Large intestine (tissue), 3 donors: ENCODE measurements around the gene PLCG2. TPM values are rescaled to one million over a fixed set of nuclear protein-coding genes. Genes with fewer than 3 reads are reported as not detected.
"Not testable (repeated sequence)": the region's sequence is repeated elsewhere in the genome, so short reads cannot be mapped to it uniquely, and the experiment has no call there.

Source experiments
- DNase-seq, 2 donors: peaks; one replicate each; pipeline versions ENCODE4 v3.0.0 to v3.0.0-alpha.2; 2013
- H3K27ac ChIP-seq: one replicate; pipeline ENCODE4 v1.5.1; 2013; ENCODE audit warnings: low read length
- H3K27me3 ChIP-seq: 2 replicates; pipeline ENCODE4 v1.6.1; 2013; ENCODE audit warnings: low read length; ENCODE audit not compliant: control insufficient read depth, insufficient read depth
- H3K36me3 ChIP-seq: 2 replicates; pipeline ENCODE4 v1.6.1; 2013; ENCODE audit warnings: low read length; ENCODE audit not compliant: control insufficient read depth, insufficient read depth
- H3K4me1 ChIP-seq: one replicate; pipeline ENCODE4 v1.6.1; 2013; ENCODE audit warnings: low read length; ENCODE audit not compliant: control insufficient read depth, insufficient read depth
- H3K4me3 ChIP-seq: one replicate; pipeline ENCODE4 v1.5.1; 2013; ENCODE audit warnings: low read length
- H3K9me3 ChIP-seq: one replicate; pipeline ENCODE4 v1.6.1; 2013; ENCODE audit warnings: mild to moderate bottlenecking, low read depth, low read length, moderate library complexity; ENCODE audit not compliant: control insufficient read depth
- WGBS: methylation state at CpG from one replicate; pipeline ENCODE4 v1.1.5; 2013; ENCODE audit warnings: low lambda C conversion rate; ENCODE audit not compliant: insufficient coverage; 5-methylcytosine and 5-hydroxymethylcytosine counted together
- polyA plus RNA-seq: library from polyadenylated mRNA; unstranded; fragments of 120-200 nt; gene quantifications from one replicate; pipeline ENCODE4 v1.2.1, GENCODE V29; 2013

PLCG2 gene
- polyA plus RNA-seq, 1 donor, result 20.4 TPM

GRCh38 chr16:81801724-81802123, 22.6 kb downstream of the PLCG2 start:
- WGBS, result no CpG with 5 or more reads among the region's 5 CpGs
- H3K36me3 ChIP-seq, H3K4me1 ChIP-seq, H3K4me3 ChIP-seq, H3K27ac ChIP-seq, H3K9me3 ChIP-seq, H3K27me3 ChIP-seq, DNase-seq: not testable (repeated sequence)

- H3K4me3 ChIP-seq, result no peak overlapping the region
- H3K27ac ChIP-seq, result no peak overlapping the region
- no peaks in the 10 kb centered on the region for H3K4me1 ChIP-seq
- WGBS, result 100% methylated on average over 1 of the region's 3 CpGs
- H3K9me3 ChIP-seq, result no peaks in the 10 kb centered on the region
- no peaks in the 10 kb centered on the region for H3K36me3 ChIP-seq
- no peak for DNase-seq
- H3K27me3 ChIP-seq, result no peaks in the 10 kb centered on the region
These were observed 24.2 kb downstream of the PLCG2 start for GRCh38 chr16:81803332-81803731.

GRCh38 chr16:81804134-81804610, 25.1 kb downstream of the PLCG2 start:
- H3K4me1 ChIP-seq, result no peaks in the 10 kb centered on the region
- H3K27ac ChIP-seq, result no peak overlapping the region
- WGBS, result no CpG with 5 or more reads among the region's 2 CpGs
- no peak for DNase-seq
- H3K27me3 ChIP-seq, result no peaks in the 10 kb centered on the region
- peaks cover 3% of the 10 kb centered on the region for H3K9me3 ChIP-seq
- H3K4me3 ChIP-seq, result no peak overlapping the region
- H3K36me3 ChIP-seq, result no peaks in the 10 kb centered on the region

DNA sequence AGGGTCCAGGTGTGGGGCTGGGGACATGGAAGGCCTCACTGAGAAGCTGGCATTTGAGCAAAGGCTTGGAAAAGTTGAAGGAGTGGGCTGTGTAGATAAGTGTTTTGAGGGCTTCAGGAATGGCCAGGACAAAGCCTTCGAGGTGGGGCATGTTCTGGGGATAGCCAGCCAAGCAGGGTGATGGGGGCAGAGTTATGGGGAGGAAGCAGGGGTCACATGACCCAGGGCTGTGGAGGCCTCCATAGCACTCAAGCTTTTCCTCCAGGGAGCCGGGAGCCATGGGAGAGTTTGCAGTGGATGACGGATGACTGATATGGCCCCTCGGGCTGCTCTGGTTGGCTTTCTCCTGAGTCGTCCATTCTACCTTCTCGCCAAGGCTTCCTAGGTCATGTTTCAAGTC, 27.6 kb downstream of the PLCG2 start:
- no peak for DNase-seq
- no peaks in the 10 kb centered on the region for H3K4me1 ChIP-seq
- no peaks in the 10 kb centered on the region for H3K36me3 ChIP-seq
- no peak overlapping the region for H3K27ac ChIP-seq
- no peaks in the 10 kb centered on the region for H3K27me3 ChIP-seq
- no CpG with 5 or more reads among the region's 6 CpGs for WGBS
- H3K4me3 ChIP-seq, result no peak overlapping the region
- peaks cover 3% of the 10 kb centered on the region for H3K9me3 ChIP-seq

DNA sequence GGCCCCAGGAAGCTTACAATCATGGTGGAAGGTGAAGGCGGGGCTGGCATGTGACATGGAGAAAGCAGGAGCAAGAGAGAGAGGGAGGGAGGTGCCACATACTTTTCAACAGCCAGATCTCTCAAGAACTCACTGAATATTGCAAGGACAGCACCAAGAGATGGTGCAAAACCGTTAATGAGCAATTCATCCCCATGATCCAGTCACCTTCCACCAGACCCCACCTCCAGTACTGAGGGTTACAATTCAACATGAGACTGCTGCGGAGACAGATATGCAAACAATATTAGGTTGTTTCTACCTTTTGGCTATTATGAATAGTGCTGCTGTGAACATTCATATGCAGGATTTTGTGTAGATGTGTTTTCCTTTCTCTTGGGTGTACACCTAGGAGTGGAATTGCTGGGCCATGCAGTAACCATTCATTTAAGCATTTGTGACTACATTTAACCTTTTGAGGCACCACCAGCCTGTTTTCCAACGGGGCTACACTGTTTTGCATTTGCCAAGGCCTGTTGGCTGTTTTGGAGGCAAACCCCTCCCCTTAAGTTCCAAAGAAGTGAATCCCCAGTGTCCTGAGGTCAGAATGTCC, 28.8 kb downstream of the PLCG2 start:
- no peaks in the 10 kb centered on the region for H3K4me1 ChIP-seq
- no peak for DNase-seq
- peaks cover 3% of the 10 kb centered on the region for H3K9me3 ChIP-seq
- no peaks in the 10 kb centered on the region for H3K27me3 ChIP-seq
- no CpG with 5 or more reads among the region's 4 CpGs for WGBS
- no peak overlapping the region for H3K4me3 ChIP-seq
- H3K36me3 ChIP-seq, result no peaks in the 10 kb centered on the region
- H3K27ac ChIP-seq, result no peak overlapping the region

GRCh38 chr16:81808933-81809480, 29.9 kb downstream of the PLCG2 start:
- WGBS, result no CpG with 5 or more reads among the region's 3 CpGs
- H3K4me1 ChIP-seq, result no peaks in the 10 kb centered on the region
- no peak overlapping the region for H3K4me3 ChIP-seq
- H3K27ac ChIP-seq, result no peak overlapping the region
- no peaks in the 10 kb centered on the region for H3K36me3 ChIP-seq
- no peaks in the 10 kb centered on the region for H3K27me3 ChIP-seq
- DNase-seq, result no peak
- peaks cover 3% of the 10 kb centered on the region for H3K9me3 ChIP-seq

GRCh38 chr16:81809567-81809966, 30.5 kb downstream of the PLCG2 start:
- Histone ChIP-seq H3K4me1 (no peaks in the 10 kb centered on the region), H3K36me3 (no peaks in the 10 kb centered on the region), H3K4me3 (no peak overlapping the region), H3K27ac (no peak overlapping the region), H3K9me3 (peaks cover 3% of the 10 kb centered on the region), H3K27me3 (no peaks in the 10 kb centered on the region)
- no CpG with 5 or more reads among the region's 4 CpGs for WGBS
- no peak for DNase-seq

DNA sequence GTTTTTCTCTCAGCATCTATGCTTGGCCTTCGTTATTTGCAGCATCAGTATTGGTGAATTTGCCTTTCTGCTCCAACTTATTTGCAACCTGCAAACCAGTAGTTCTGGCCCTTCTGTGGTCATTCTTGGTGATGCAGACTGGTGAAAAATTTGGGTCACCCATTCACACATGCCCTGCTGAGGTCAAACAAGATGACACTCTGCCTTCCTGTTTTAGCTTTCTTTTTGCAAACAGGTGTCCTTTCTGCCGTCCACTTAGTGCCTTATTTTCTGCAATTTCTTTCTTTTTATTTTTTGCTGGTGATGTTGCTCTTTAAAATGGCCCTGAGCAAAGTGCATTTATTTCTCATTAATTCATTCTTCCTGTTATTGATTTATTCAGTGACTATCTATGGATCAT, 31.3 kb downstream of the PLCG2 start:
- no peaks in the 10 kb centered on the region for H3K27me3 ChIP-seq
- H3K9me3 ChIP-seq, result peaks cover 3% of the 10 kb centered on the region
- H3K27ac ChIP-seq, result no peak overlapping the region
- no peaks in the 10 kb centered on the region for H3K36me3 ChIP-seq
- H3K4me3 ChIP-seq, result no peak overlapping the region
- DNase-seq, result no peak
- WGBS, result 67% methylated on average over 1 of the region's 2 CpGs
- H3K4me1 ChIP-seq, result no peaks in the 10 kb centered on the region

DNA sequence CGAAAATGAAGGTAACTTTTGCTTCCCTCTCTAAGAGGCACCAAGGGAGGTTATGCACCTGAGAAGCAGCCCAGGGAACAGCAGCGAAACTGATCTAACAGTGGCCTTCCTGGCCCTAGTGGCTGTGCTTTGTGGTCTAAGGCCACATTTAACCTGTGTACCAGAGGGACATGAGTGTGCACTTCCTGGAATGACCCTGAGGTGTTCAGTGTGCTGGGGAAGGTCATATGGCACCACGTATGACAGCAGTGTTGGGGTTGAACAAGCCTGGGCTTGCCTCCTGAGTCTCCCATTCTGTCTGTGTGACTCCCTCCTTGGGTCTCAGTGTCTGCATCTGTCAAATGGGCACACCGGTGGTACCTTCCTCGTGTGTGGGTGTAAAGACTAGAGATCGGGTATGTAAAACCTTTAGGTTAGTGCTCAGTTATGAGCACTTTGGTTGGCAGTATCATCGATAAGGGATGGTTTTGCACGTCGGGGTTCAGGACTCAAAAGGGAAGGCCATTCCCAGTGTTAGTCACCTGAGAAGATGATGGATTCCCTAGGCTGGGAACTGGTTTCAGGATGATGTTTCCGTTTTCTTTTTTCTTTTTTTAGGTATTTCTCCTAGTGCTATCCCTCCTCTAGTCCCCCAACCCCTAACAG, 31.9 kb downstream of the PLCG2 start:
- DNase-seq, result no peak
- Histone ChIP-seq H3K9me3 (peaks cover 3% of the 10 kb centered on the region), H3K4me1 (no peaks in the 10 kb centered on the region), H3K36me3 (no peaks in the 10 kb centered on the region), H3K27ac (no peak overlapping the region), H3K4me3 (no peak overlapping the region), H3K27me3 (no peaks in the 10 kb centered on the region)
- WGBS, result 80% methylated on average over 1 of the region's 10 CpGs

- no CpG with 5 or more reads among the region's 2 CpGs for WGBS
- no peaks in the 10 kb centered on the region for H3K4me1 ChIP-seq
- no peak for DNase-seq
- H3K4me3 ChIP-seq, result no peak overlapping the region
- H3K27ac ChIP-seq, result no peak overlapping the region
- no peaks in the 10 kb centered on the region for H3K27me3 ChIP-seq
- H3K36me3 ChIP-seq, result no peaks in the 10 kb centered on the region
- H3K9me3 ChIP-seq, result peaks cover 3% of the 10 kb centered on the region
These were observed 34.6 kb downstream of the PLCG2 start for GRCh38 chr16:81813648-81814047.
